ENCODE results near the gene CCDC158.

DNA sequence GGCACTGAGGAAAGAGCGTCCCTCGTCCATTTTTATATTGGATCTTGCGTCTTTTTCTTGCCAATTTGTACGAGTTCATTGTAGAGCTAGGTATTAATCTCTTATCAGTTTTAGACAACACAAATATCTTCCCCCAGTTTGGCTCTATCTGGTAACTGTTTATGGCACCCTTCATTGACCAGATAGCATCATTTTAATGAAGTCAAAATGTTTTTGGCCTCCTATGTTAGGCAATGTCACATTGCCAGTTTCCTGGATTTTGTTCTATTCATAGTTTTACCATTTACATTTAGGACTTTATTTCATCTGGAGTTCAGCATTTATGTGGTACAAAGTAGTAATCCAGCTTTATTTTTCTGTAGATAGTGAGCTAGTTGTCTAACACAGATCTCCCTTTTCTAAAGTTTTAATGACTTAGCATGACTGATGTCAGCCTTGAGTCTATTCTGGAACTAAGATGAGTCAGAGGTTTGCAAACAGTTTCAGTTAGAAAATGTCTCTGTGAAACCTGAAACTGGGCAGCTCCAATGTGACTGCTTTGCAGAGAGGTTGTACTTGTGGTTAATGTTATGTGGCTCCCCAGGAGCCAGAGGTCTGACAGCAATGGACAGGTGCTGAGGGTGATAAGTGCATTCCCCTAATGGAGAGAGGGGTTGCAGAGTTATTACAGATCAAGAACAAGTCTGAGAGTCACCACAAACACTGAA, 119.7 kb downstream of the CCDC158 start:
- TF ChIP-seq CHD1 (IDR thresholded peaks at IDR 0.05; ENCODE audit: low read depth, low read length), result no peak
- TF ChIP-seq, protein P1, sequence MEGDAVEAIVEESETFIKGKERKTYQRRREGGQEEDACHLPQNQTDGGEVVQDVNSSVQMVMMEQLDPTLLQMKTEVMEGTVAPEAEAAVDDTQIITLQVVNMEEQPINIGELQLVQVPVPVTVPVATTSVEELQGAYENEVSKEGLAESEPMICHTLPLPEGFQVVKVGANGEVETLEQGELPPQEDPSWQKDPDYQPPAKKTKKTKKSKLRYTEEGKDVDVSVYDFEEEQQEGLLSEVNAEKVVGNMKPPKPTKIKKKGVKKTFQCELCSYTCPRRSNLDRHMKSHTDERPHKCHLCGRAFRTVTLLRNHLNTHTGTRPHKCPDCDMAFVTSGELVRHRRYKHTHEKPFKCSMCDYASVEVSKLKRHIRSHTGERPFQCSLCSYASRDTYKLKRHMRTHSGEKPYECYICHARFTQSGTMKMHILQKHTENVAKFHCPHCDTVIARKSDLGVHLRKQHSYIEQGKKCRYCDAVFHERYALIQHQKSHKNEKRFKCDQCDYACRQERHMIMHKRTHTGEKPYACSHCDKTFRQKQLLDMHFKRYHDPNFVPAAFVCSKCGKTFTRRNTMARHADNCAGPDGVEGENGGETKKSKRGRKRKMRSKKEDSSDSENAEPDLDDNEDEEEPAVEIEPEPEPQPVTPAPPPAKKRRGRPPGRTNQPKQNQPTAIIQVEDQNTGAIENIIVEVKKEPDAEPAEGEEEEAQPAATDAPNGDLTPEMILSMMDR (conservative IDR thresholded peaks at IDR 0.05; ENCODE audit: low read depth, low read length), result no peak
- TF ChIP-seq MXI1 (IDR thresholded peaks at IDR 0.05; ENCODE audit: borderline replicate concordance, low read depth, low read length), result no peak
- TF ChIP-seq FOS (IDR thresholded peaks at IDR 0.05; ENCODE audit: low read depth, low read length), result peak; percentile 44; the same call in 1 of the 2 replicates
- TF ChIP-seq POLR2A (IDR thresholded peaks at IDR 0.05; ENCODE audit: low read depth, low read length), result no peak
- 0 out of 2 replicates have a peak, but pooled peaks have one; percentile 4 for TF ChIP-seq CEBPB (IDR thresholded peaks at IDR 0.05; ENCODE audit: low read depth, low read length)
